ENCODE results near the gene SPRY1.
A peak's percentile ranks its signal among the peaks of the same experiment; 100 is the strongest.

Gene SPRY1

GRCh38 chr4:123350191-123350544 lies 46.4 kb upstream of the SPRY1 start:
- TF ChIP-seq EP300 (IDR thresholded peaks at IDR 0.05; ENCODE audit: borderline replicate concordance) (no peak), EGR1 (IDR thresholded peaks at IDR 0.05) (no peak), RAD21 (IDR thresholded peaks at IDR 0.05; ENCODE audit: low read depth) (peak; percentile 61), REST (IDR thresholded peaks at IDR 0.05; ENCODE audit: low read depth) (no peak)

GRCh38 chr4:123350726-123351125 lies 45.9 kb upstream of the SPRY1 start:
- TF ChIP-seq CREB1 (IDR thresholded peaks at IDR 0.05; ENCODE audit: low read depth), result no peak
- TF ChIP-seq FOXM1 (IDR thresholded peaks at IDR 0.05; ENCODE audit: borderline replicate concordance, low read depth), result no peak
- no peak for TF ChIP-seq USF1 (IDR thresholded peaks at IDR 0.05)
- TF ChIP-seq YY1 (IDR thresholded peaks at IDR 0.05; ENCODE audit: low read depth), result no peak
- no peak for TF ChIP-seq REST (IDR thresholded peaks at IDR 0.05; ENCODE audit: low read depth)
- no peak for TF ChIP-seq TAF1 (IDR thresholded peaks at IDR 0.05; ENCODE audit: low read depth)
- TF ChIP-seq TCF12 (IDR thresholded peaks at IDR 0.05; ENCODE audit: low read depth), result no peak
- TF ChIP-seq ZBTB7A (IDR thresholded peaks at IDR 0.05; ENCODE audit: low read depth), result no peak
- no peak for TF ChIP-seq TEAD4 (IDR thresholded peaks at IDR 0.05)
- TF ChIP-seq EGR1 (IDR thresholded peaks at IDR 0.05), result no peak
- TF ChIP-seq EP300 (IDR thresholded peaks at IDR 0.05; ENCODE audit: borderline replicate concordance), result no peak
- no peak for TF ChIP-seq CEBPB (IDR thresholded peaks at IDR 0.05)
- TF ChIP-seq MAX (IDR thresholded peaks at IDR 0.05), result no peak
- TF ChIP-seq NFIC (IDR thresholded peaks at IDR 0.05), result no peak
- TF ChIP-seq RAD21 (IDR thresholded peaks at IDR 0.05; ENCODE audit: low read depth), result no peak

GRCh38 chr4:123351713-123352112 lies 44.9 kb upstream of the SPRY1 start:
- no peak for TF ChIP-seq YY1 (IDR thresholded peaks at IDR 0.05; ENCODE audit: low read depth)
- TF ChIP-seq TCF12 (IDR thresholded peaks at IDR 0.05; ENCODE audit: low read depth), result no peak
- no peak for TF ChIP-seq RAD21 (IDR thresholded peaks at IDR 0.05; ENCODE audit: low read depth)
- no peak for TF ChIP-seq ZBTB7A (IDR thresholded peaks at IDR 0.05; ENCODE audit: low read depth)
- no peak for TF ChIP-seq TAF1 (IDR thresholded peaks at IDR 0.05; ENCODE audit: low read depth)
- no peak for TF ChIP-seq NFIC (IDR thresholded peaks at IDR 0.05)
- no peak for TF ChIP-seq CEBPB (IDR thresholded peaks at IDR 0.05)
- no peak for TF ChIP-seq MAX (IDR thresholded peaks at IDR 0.05)
- no peak for TF ChIP-seq REST (IDR thresholded peaks at IDR 0.05; ENCODE audit: low read depth)
- no peak for TF ChIP-seq TEAD4 (IDR thresholded peaks at IDR 0.05)
- TF ChIP-seq EGR1 (IDR thresholded peaks at IDR 0.05), result no peak
- TF ChIP-seq USF1 (IDR thresholded peaks at IDR 0.05), result no peak
- TF ChIP-seq CREB1 (IDR thresholded peaks at IDR 0.05; ENCODE audit: low read depth), result no peak
- TF ChIP-seq FOXM1 (IDR thresholded peaks at IDR 0.05; ENCODE audit: borderline replicate concordance, low read depth), result no peak

GRCh38 chr4:123352240-123352945 lies 44.2 kb upstream of the SPRY1 start:
- TF ChIP-seq NFIC (IDR thresholded peaks at IDR 0.05) (peak; percentile 21; the same call in 1 of the 2 replicates), TCF12 (IDR thresholded peaks at IDR 0.05; ENCODE audit: low read depth) (no peak), MAX (IDR thresholded peaks at IDR 0.05) (0 out of 2 replicates have a peak, but pooled peaks have one; percentile 15), EGR1 (IDR thresholded peaks at IDR 0.05) (no peak), RAD21 (IDR thresholded peaks at IDR 0.05; ENCODE audit: low read depth) (no peak)

Data from Ishikawa (cell line).